Calu3 (cell line): ENCODE measurements around the gene DLK1. TPM values are rescaled to one million over a fixed set of nuclear protein-coding genes. Genes with fewer than 3 reads are reported as not detected.

Source experiments
- BruUV-seq: library from RNA; stranded (reverse); fragments of 400-500 nt; replicated peaks from 2 replicates; lab custom pipeline; 2021; lab: Mats Ljungman, UMichigan
- CTCF ChIA-PET: fragments of 300-600 bp; sonication (Branson Sonifier 250); formaldehyde crosslinking; loops from one replicate; lab custom pipeline; 2022; ENCODE audit warnings: antibody characterized with exemption; lab: Charles Lee
- DNase-seq: peaks from one replicate; pipeline ENCODE4 v3.0.0; 2022
- H3K27ac Mint-ChIP-seq: one replicate; pipeline ENCODE4 v1.8.0; 2022; ENCODE audit warnings: mixed read lengths; ENCODE audit not compliant: unreplicated experiment
- H3K27me3 Mint-ChIP-seq: one replicate; pipeline ENCODE4 v1.8.0; 2022; ENCODE audit warnings: mixed read lengths; ENCODE audit not compliant: unreplicated experiment
- H3K36me3 Mint-ChIP-seq: one replicate; pipeline ENCODE4 v1.8.0; 2022; ENCODE audit warnings: mild to moderate bottlenecking, moderate library complexity, mixed read lengths; ENCODE audit not compliant: insufficient read depth, unreplicated experiment
- H3K4me1 Mint-ChIP-seq: one replicate; pipeline ENCODE4 v1.8.0; 2022; ENCODE audit warnings: mild to moderate bottlenecking, low read depth, mixed read lengths; ENCODE audit not compliant: unreplicated experiment
- H3K4me3 Mint-ChIP-seq: one replicate; pipeline ENCODE4 v1.8.0; 2022; ENCODE audit warnings: mild to moderate bottlenecking, low read depth, moderate library complexity, mixed read lengths; ENCODE audit not compliant: unreplicated experiment
- H3K9me3 Mint-ChIP-seq: one replicate; pipeline ENCODE4 v1.8.0; 2022; ENCODE audit warnings: low read depth, mixed read lengths; ENCODE audit not compliant: unreplicated experiment
- CTCF ChIP-seq: fragments of 200-600 bp; IDR thresholded peaks from one replicate; pipeline ENCODE4 v1.8.0; 2022; ENCODE audit warnings: antibody characterized with exemption; ENCODE audit not compliant: unreplicated experiment
- intact Hi-C: fragments of 100-400 bp; cut with micrococcal nuclease; formaldehyde crosslinking; loops from one replicate; pipeline ENCODE4 v1.10.0; 2022; ENCODE audit not compliant: unreplicated experiment
- total RNA-seq: library from RNA; stranded (reverse); gene quantifications from 2 replicates; pipeline ENCODE4 v1.2.3, GENCODE V29; 2022

DLK1 gene
- total RNA-seq, 1 experiment from 2014 or later, result not detected

DNA sequence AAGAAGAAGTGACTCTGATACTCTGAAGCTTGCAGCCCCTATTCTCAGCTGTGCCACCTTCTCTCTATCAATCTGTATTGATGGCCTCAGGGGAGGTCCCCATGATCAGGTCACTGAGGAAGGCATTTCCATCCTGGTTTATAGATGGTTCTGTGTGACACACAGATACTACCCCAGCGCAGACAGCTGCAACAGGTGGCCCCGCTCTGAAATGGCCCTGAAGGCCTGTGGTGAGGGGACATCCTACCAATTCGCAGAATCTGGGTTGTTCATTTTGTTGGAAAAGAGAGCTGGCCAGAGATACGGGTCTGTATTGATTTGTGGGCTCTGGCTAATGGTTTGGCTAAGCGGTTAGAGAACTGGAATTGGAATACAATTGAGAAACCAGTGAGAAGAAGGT, 21.7 kb downstream of the DLK1 start:
- intact Hi-C loops, result no loop called here
- no TSS peak for BruUV-seq
- Mint-ChIP-seq H3K9me3 (no peaks in the 10 kb centered on the region), H3K4me3 (no peak overlapping the region), H3K36me3 (no peaks in the 10 kb centered on the region), H3K27me3 (no peaks in the 10 kb centered on the region), H3K4me1 (no peaks in the 10 kb centered on the region), H3K27ac (no peak overlapping the region)
- DNase-seq, result no peak
- no peak for TF ChIP-seq CTCF
- CTCF ChIA-PET, result no interaction called here

GRCh38 chr14:100748944-100749343, 22.3 kb downstream of the DLK1 start:
- DNase-seq, result no peak
- CTCF ChIA-PET, result no interaction called here
- no peaks in the 10 kb centered on the region for H3K9me3 Mint-ChIP-seq
- intact Hi-C loops, result no loop called here
- no peaks in the 10 kb centered on the region for H3K36me3 Mint-ChIP-seq
- H3K27ac Mint-ChIP-seq, result no peak overlapping the region
- no peaks in the 10 kb centered on the region for H3K27me3 Mint-ChIP-seq
- no peaks in the 10 kb centered on the region for H3K4me1 Mint-ChIP-seq
- no TSS peak for BruUV-seq
- no peak overlapping the region for H3K4me3 Mint-ChIP-seq
- TF ChIP-seq CTCF, result no peak

GRCh38 chr14:100749967-100750597, 23.4 kb downstream of the DLK1 start:
- no peaks in the 10 kb centered on the region for H3K27me3 Mint-ChIP-seq
- no peaks in the 10 kb centered on the region for H3K36me3 Mint-ChIP-seq
- no peak overlapping the region for H3K27ac Mint-ChIP-seq
- BruUV-seq, result no TSS peak
- no peaks in the 10 kb centered on the region for H3K4me1 Mint-ChIP-seq
- intact Hi-C loops, result no loop called here
- no peak overlapping the region for H3K4me3 Mint-ChIP-seq
- no peaks in the 10 kb centered on the region for H3K9me3 Mint-ChIP-seq
- CTCF ChIA-PET, result no interaction called here
- TF ChIP-seq CTCF, result no peak
- DNase-seq, result no peak

DNA sequence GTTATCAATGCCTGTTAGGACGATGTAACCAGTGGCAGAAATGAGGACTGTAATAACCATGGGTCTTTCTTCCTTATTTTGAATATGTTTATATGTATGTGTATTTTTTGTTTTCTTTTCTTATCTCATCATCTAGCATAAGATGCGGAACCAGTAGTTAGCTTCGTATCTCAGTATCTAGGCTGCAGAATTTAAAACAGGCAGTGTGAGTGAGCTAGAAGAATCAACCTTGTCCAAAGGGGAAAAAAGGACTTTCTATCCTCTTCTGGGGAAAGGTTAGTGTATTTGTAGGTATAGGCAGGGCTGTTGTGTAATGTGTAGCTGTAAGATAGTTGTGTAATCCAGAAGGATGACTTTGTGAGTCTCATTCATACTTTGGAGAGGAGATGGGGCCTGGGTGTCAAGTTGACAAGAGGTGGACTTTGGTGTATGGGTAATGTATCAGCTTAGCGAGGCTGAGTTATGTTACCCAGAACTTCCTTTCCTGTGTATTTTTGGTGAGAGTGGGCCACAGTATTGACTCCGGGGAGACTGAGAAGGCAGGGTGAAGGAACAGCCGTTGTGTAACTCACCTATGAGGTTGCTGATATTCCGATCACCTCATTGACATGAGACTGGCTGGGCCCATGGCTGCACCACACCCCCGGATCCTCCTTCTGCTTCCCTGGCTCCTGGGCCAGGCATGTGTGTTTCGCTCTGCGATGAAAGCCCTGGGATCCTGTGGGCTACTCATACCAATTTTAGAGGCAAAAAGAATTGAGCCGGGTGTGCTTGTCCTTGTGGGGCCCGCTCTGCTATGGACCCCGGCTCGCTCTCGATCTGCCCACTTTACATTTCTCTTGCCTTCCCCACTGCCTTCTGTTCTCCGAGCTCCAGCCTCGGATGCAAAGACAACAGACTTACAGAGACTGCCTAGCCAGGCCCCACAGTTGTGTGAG, 24.3 kb downstream of the DLK1 start:
- BruUV-seq, result no TSS peak
- H3K36me3 Mint-ChIP-seq, result no peaks in the 10 kb centered on the region

More for the DNA sequence above, 24.3 kb downstream of the DLK1 start:
- DNase-seq, result no peak
- Mint-ChIP-seq H3K4me3 (no peak overlapping the region), H3K27me3 (no peaks in the 10 kb centered on the region), H3K9me3 (no peaks in the 10 kb centered on the region), H3K4me1 (no peaks in the 10 kb centered on the region), H3K27ac (no peak overlapping the region)
- CTCF ChIA-PET, result no interaction called here
- intact Hi-C loops, result no loop called here
- no peak for TF ChIP-seq CTCF
